ENCODE measurements around the gene KLHL40. TPM values are rescaled to one million over a fixed set of nuclear protein-coding genes. Genes with fewer than 3 reads are reported as not detected.

The KLHL40 gene
- total RNA-seq, 1 donor = not detected

GRCh38 chr3:42653303-42653559 lies 32.1 kb upstream of the KLHL40 start:
- peaks cover 66% of the 10 kb centered on the region for H3K79me2 ChIP-seq (ENCODE audit: insufficient read depth, low read length)
- no peak for TF ChIP-seq CTCF (IDR thresholded peaks at IDR 0.05; ENCODE audit: extremely low read depth, low read depth, low read length)

GRCh38 chr3:42653560-42654330 lies 31.6 kb upstream of the KLHL40 start, which contains the start of gene ZBTB47:
TSS of gene ZBTB47 (plus strand) at chr3:42653697. CDS start at chr3:42658356, 4,659 bp downstream.
- peak within 1 kb of the TSS; percentile 60 for H2AFZ ChIP-seq (ENCODE audit: low read length)
- H3K4me3 ChIP-seq (ENCODE audit: insufficient read depth, low read length) = peak within 1 kb of the TSS; percentile 90
- peaks cover 18% of the 10 kb centered on the region for H3K36me3 ChIP-seq (ENCODE audit: insufficient read depth, low read length)
- peak; percentile 94 for DNase-seq (ENCODE audit: insufficient read length, low spot score, missing footprints)
- peak within 1 kb of the TSS; percentile 86 for H3K27ac ChIP-seq (ENCODE audit: low read depth, low read length)
- H4K20me1 ChIP-seq (ENCODE audit: insufficient read depth, low read length) = peaks cover 60% of the 10 kb centered on the region
- H3K9me3 ChIP-seq (ENCODE audit: low read depth, low read length) = no peaks in the 10 kb centered on the region
- H3K4me1 ChIP-seq (ENCODE audit: insufficient read depth, low read length) = peaks cover 53% of the 10 kb centered on the region
- H3K4me2 ChIP-seq (ENCODE audit: insufficient read depth, low read length) = peak within 1 kb of the TSS; percentile 95
- peaks cover 66% of the 10 kb centered on the region for H3K79me2 ChIP-seq (ENCODE audit: insufficient read depth, low read length)
- no peaks in the 10 kb centered on the region for H3K27me3 ChIP-seq (ENCODE audit: insufficient read depth, low read length)
- no peak for TF ChIP-seq CTCF (IDR thresholded peaks at IDR 0.05; ENCODE audit: extremely low read depth, low read depth, low read length)

More at GRCh38 chr3:42653303-42653559, 32.1 kb upstream of the KLHL40 start:
- H3K4me1 ChIP-seq (ENCODE audit: insufficient read depth, low read length) = peaks cover 58% of the 10 kb centered on the region
- peaks cover 63% of the 10 kb centered on the region for H4K20me1 ChIP-seq (ENCODE audit: insufficient read depth, low read length)
- H3K36me3 ChIP-seq (ENCODE audit: insufficient read depth, low read length) = peaks cover 17% of the 10 kb centered on the region
- no peaks in the 10 kb centered on the region for H3K27me3 ChIP-seq (ENCODE audit: insufficient read depth, low read length)
- no peak overlapping the region for H2AFZ ChIP-seq (ENCODE audit: low read length)
- H3K4me2 ChIP-seq (ENCODE audit: insufficient read depth, low read length) = peak overlapping the region; percentile 95
- H3K9me3 ChIP-seq (ENCODE audit: low read depth, low read length) = no peaks in the 10 kb centered on the region
- DNase-seq (ENCODE audit: insufficient read length, low spot score, missing footprints) = no peak
- peak overlapping the region; percentile 86 for H3K27ac ChIP-seq (ENCODE audit: low read depth, low read length)
- H3K4me3 ChIP-seq (ENCODE audit: insufficient read depth, low read length) = peak overlapping the region; percentile 90

- peaks cover 61% of the 10 kb centered on the region for H4K20me1 ChIP-seq (ENCODE audit: insufficient read depth, low read length)
- peak overlapping the region; percentile 90 for H3K4me3 ChIP-seq (ENCODE audit: insufficient read depth, low read length)
- DNase-seq (ENCODE audit: insufficient read length, low spot score, missing footprints) = peak; percentile 98
- H3K9me3 ChIP-seq (ENCODE audit: low read depth, low read length) = no peaks in the 10 kb centered on the region
- peak overlapping the region; percentile 70 for H2AFZ ChIP-seq (ENCODE audit: low read length)
- H3K36me3 ChIP-seq (ENCODE audit: insufficient read depth, low read length) = peaks cover 16% of the 10 kb centered on the region
- H3K27ac ChIP-seq (ENCODE audit: low read depth, low read length) = peak overlapping the region; percentile 86
- no peaks in the 10 kb centered on the region for H3K27me3 ChIP-seq (ENCODE audit: insufficient read depth, low read length)
- no peak for TF ChIP-seq CTCF (IDR thresholded peaks at IDR 0.05; ENCODE audit: extremely low read depth, low read depth, low read length)
- peak overlapping the region; percentile 95 for H3K4me2 ChIP-seq (ENCODE audit: insufficient read depth, low read length)
- peaks cover 60% of the 10 kb centered on the region for H3K79me2 ChIP-seq (ENCODE audit: insufficient read depth, low read length)
- H3K4me1 ChIP-seq (ENCODE audit: insufficient read depth, low read length) = peaks cover 52% of the 10 kb centered on the region
Observed at GRCh38 chr3:42654331-42655201, 30.8 kb upstream of the KLHL40 start.
